H1 (cell line): ENCODE measurements around the gene IL22RA2.

Experiments used
- EGR1 ChIP-seq: IDR thresholded peaks from 2 replicates; pipeline ENCODE4 v1.6.1; 2011; ENCODE audit warnings: low read depth, low read length, borderline replicate concordance
- EZH2 ChIP-seq: fragments of 200-600 bp; sonication (generic); IDR thresholded peaks from 2 replicates; pipeline ENCODE4 v1.7.1; 2012; ENCODE audit warnings: low read depth, mild to moderate bottlenecking, moderate library complexity, low read length, inconsistent platforms; ENCODE audit not compliant: severe bottlenecking
- NANOG ChIP-seq: IDR thresholded peaks from 2 replicates; pipeline ENCODE4 v1.6.1; 2011; ENCODE audit warnings: low read length, low read depth, mild to moderate bottlenecking, inconsistent platforms; ENCODE audit not compliant: insufficient read depth, poor library complexity, severe bottlenecking
- PHF8 ChIP-seq: fragments of 200-600 bp; sonication (generic); conservative IDR thresholded peaks from 2 replicates; pipeline ENCODE4 v1.7.1; 2012; ENCODE audit warnings: low read depth, mild to moderate bottlenecking, inconsistent platforms, low read length, moderate library complexity
- POLR2A ChIP-seq, 2 experiments: IDR thresholded peaks; 1 replicate in 1 of 2; 2 replicates in 1 of 2; pipeline ENCODE4 v1.6.1; 2011; ENCODE audit warnings: low read depth in 2 of 2, low read length in 2 of 2, mild to moderate bottlenecking in 2 of 2; ENCODE audit errors: control extremely low read depth in 1 of 2
- POLR2AphosphoS5 ChIP-seq: IDR thresholded peaks from 2 replicates; pipeline ENCODE4 v1.6.1; 2011; ENCODE audit warnings: low read depth, low read length
- POU5F1 ChIP-seq: IDR thresholded peaks from 2 replicates; pipeline ENCODE4 v1.6.1; 2011; ENCODE audit warnings: low read depth, mild to moderate bottlenecking, low read length, moderate library complexity
- TBP ChIP-seq: IDR thresholded peaks from 2 replicates; pipeline ENCODE4 v1.6.1; 2011; ENCODE audit warnings: low read depth, low read length, improper control_type of control experiment
- YY1 ChIP-seq: IDR thresholded peaks from 2 replicates; pipeline ENCODE4 v1.6.1; 2011; ENCODE audit warnings: low read depth, mild to moderate bottlenecking, low read length
- ZNF274 ChIP-seq: IDR thresholded peaks from 2 replicates; pipeline ENCODE4 v1.7.0; 2012; ENCODE audit warnings: low read length, borderline replicate concordance; ENCODE audit errors: extremely low read depth
- TF ChIP-seq, protein P1 (sequence below), 3 experiments: IDR thresholded peaks; 1 replicate in 2 of 3; 2 replicates in 1 of 3; pipeline versions ENCODE4 v1.5.1 to v1.6.1; 2011; ENCODE audit warnings: low read length in 3 of 3, mild to moderate bottlenecking in 3 of 3, inconsistent platforms in 2 of 3, low read depth in 1 of 3, moderate library complexity in 1 of 3; ENCODE audit not compliant: insufficient read depth in 1 of 3; ENCODE audit errors: control extremely low read depth in 1 of 3
- TF ChIP-seq, protein P2 (sequence below): IDR thresholded peaks from 2 replicates; pipeline ENCODE4 v1.6.1; 2011; ENCODE audit warnings: low read depth, mild to moderate bottlenecking, low read length; ENCODE audit not compliant: insufficient read depth
- TF ChIP-seq, protein P3 (sequence below): IDR thresholded peaks from 2 replicates; pipeline ENCODE4 v1.6.1; 2012; ENCODE audit warnings: low read length, inconsistent platforms

DNA sequence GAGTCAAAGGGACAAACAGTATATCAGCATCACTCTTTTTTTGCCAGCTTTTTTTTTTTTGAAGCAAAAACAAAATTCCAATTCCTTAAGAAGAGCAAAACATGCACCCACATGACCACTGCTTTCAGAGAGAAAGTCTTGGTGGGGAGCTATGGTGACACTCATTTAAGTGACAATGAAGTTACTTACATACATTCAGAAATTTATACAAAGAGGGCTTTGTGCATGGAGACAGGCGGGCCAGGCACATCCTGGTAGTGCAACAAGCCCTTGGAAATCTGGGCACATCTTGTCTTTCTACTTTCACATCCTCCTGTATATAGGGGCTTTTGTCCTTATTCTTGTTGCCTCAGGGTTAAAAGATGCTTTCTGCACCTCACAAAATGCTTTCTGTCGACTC lies 55.9 kb downstream of the IL22RA2 start:
- TF ChIP-seq, protein P1, sequence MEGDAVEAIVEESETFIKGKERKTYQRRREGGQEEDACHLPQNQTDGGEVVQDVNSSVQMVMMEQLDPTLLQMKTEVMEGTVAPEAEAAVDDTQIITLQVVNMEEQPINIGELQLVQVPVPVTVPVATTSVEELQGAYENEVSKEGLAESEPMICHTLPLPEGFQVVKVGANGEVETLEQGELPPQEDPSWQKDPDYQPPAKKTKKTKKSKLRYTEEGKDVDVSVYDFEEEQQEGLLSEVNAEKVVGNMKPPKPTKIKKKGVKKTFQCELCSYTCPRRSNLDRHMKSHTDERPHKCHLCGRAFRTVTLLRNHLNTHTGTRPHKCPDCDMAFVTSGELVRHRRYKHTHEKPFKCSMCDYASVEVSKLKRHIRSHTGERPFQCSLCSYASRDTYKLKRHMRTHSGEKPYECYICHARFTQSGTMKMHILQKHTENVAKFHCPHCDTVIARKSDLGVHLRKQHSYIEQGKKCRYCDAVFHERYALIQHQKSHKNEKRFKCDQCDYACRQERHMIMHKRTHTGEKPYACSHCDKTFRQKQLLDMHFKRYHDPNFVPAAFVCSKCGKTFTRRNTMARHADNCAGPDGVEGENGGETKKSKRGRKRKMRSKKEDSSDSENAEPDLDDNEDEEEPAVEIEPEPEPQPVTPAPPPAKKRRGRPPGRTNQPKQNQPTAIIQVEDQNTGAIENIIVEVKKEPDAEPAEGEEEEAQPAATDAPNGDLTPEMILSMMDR (IDR thresholded peaks at IDR 0.05; ENCODE audit: control extremely low read depth in 1 of 3, insufficient read depth in 1 of 3, low read depth in 1 of 3, low read length in 3 of 3): no peak
- TF ChIP-seq, protein P2, sequence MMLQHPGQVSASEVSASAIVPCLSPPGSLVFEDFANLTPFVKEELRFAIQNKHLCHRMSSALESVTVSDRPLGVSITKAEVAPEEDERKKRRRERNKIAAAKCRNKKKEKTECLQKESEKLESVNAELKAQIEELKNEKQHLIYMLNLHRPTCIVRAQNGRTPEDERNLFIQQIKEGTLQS: no peak
- TF ChIP-seq EZH2: no peak
- no peak for TF ChIP-seq ZNF274
- TF ChIP-seq, protein P3, sequence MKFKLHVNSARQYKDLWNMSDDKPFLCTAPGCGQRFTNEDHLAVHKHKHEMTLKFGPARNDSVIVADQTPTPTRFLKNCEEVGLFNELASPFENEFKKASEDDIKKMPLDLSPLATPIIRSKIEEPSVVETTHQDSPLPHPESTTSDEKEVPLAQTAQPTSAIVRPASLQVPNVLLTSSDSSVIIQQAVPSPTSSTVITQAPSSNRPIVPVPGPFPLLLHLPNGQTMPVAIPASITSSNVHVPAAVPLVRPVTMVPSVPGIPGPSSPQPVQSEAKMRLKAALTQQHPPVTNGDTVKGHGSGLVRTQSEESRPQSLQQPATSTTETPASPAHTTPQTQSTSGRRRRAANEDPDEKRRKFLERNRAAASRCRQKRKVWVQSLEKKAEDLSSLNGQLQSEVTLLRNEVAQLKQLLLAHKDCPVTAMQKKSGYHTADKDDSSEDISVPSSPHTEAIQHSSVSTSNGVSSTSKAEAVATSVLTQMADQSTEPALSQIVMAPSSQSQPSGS: no peak
- no peak for TF ChIP-seq POLR2AphosphoS5
- no peak for TF ChIP-seq POLR2A (IDR thresholded peaks at IDR 0.05; ENCODE audit: control extremely low read depth in 1 of 2, low read depth in 2 of 2, low read length in 2 of 2)
- no peak for TF ChIP-seq PHF8
- TF ChIP-seq TBP: no peak
- no peak for TF ChIP-seq YY1
- no peak for TF ChIP-seq EGR1
- no peak for TF ChIP-seq POU5F1
- TF ChIP-seq NANOG: no peak
